ENCODE data around the gene IL20RA. TPM values are rescaled to one million over a fixed set of nuclear protein-coding genes. Genes with fewer than 3 reads are reported as not detected.

Gene IL20RA
- total RNA-seq, 4 donors from 2014 or later = 0.17 to 0.88 (median 0.38) TPM; not detected in 1

GRCh38 chr6:137043710-137044365 is 927 bp downstream of the IL20RA start:
- no peak for TF ChIP-seq CTCF (IDR thresholded peaks at IDR 0.05; ENCODE audit: low read depth)

GRCh38 chr6:137040393-137040792 is 4.4 kb downstream of the IL20RA start:
- TF ChIP-seq CTCF (IDR thresholded peaks at IDR 0.05; ENCODE audit: low read depth) = no peak

- TF ChIP-seq CTCF (IDR thresholded peaks at IDR 0.05; ENCODE audit: low read depth) = no peak
Observed at GRCh38 chr6:137039010-137039409, 5.8 kb downstream of the IL20RA start.

- no peak for TF ChIP-seq CTCF (IDR thresholded peaks at IDR 0.05; ENCODE audit: low read depth)
Observed at GRCh38 chr6:137036566-137037300, 8.0 kb downstream of the IL20RA start.

GRCh38 chr6:137033828-137034227 is 10.9 kb downstream of the IL20RA start:
- TF ChIP-seq CTCF (IDR thresholded peaks at IDR 0.05; ENCODE audit: low read depth) = no peak

GRCh38 chr6:137031122-137031521 is 13.6 kb downstream of the IL20RA start:
- no peak for TF ChIP-seq CTCF (IDR thresholded peaks at IDR 0.05; ENCODE audit: low read depth)

- TF ChIP-seq CTCF (IDR thresholded peaks at IDR 0.05; ENCODE audit: low read depth) = no peak
Observed at GRCh38 chr6:137028912-137029311, 15.9 kb downstream of the IL20RA start.
